HCT116 (cell line): ENCODE results near the gene OR10AD1.

Experiments
- ELF1 ChIP-seq: IDR thresholded peaks from 2 replicates; pipeline ENCODE4 v1.6.1; 2012; ENCODE audit warnings: low read depth, borderline replicate concordance
- EZH2 ChIP-seq: fragments of 200-600 bp; sonication (generic); IDR thresholded peaks from 2 replicates; pipeline ENCODE4 v1.6.1; 2017; ENCODE audit warnings: antibody characterized with exemption, mixed run types
- EZH2phosphoT487 ChIP-seq: fragments of 200-600 bp; IDR thresholded peaks from 2 replicates; pipeline ENCODE4 v1.6.1; 2018; ENCODE audit warnings: antibody characterized with exemption, borderline replicate concordance
- JUND ChIP-seq: IDR thresholded peaks from 2 replicates; pipeline ENCODE4 v1.6.1; 2012
- POLR2A ChIP-seq: IDR thresholded peaks from 2 replicates; pipeline ENCODE4 v1.7.0; 2011; ENCODE audit warnings: borderline replicate concordance; ENCODE audit not compliant: insufficient read depth, insufficient read length; ENCODE audit errors: extremely low read depth
- POLR2AphosphoS5 ChIP-seq: IDR thresholded peaks from 2 replicates; pipeline ENCODE4 v1.6.1; 2011; ENCODE audit warnings: mild to moderate bottlenecking, low read depth, low read length, moderate library complexity
- SIN3A ChIP-seq: IDR thresholded peaks from 2 replicates; pipeline ENCODE4 v1.6.1; 2012; ENCODE audit warnings: low read depth
- YY1 ChIP-seq: IDR thresholded peaks from 2 replicates; pipeline ENCODE4 v1.6.1; 2011; ENCODE audit warnings: low read length, low read depth, moderate library complexity, mild to moderate bottlenecking; ENCODE audit not compliant: insufficient replicate concordance; ENCODE audit errors: extremely low read depth
- TF ChIP-seq, protein P1 (sequence below), 3 experiments: fragments of 200-600 bp in 1 of 3; sonication (generic) in 1 of 3; IDR thresholded peaks in 2 of 3; conservative IDR thresholded peaks in 1 of 3; 2 replicates each; pipeline ENCODE4 v1.5.1; 2012 to 2017; ENCODE audit warnings: low read depth in 2 of 3, low read length in 2 of 3, antibody characterized with exemption in 1 of 3, borderline replicate concordance in 1 of 3, control low read depth in 1 of 3, mild to moderate bottlenecking in 1 of 3, mixed read lengths in 1 of 3, mixed run types in 1 of 3, moderate library complexity in 1 of 3; ENCODE audit not compliant: insufficient read depth in 1 of 3
- TF ChIP-seq, protein P2 (sequence below): IDR thresholded peaks from 2 replicates; pipeline ENCODE4 v1.6.1; 2012; ENCODE audit warnings: low read depth

DNA sequence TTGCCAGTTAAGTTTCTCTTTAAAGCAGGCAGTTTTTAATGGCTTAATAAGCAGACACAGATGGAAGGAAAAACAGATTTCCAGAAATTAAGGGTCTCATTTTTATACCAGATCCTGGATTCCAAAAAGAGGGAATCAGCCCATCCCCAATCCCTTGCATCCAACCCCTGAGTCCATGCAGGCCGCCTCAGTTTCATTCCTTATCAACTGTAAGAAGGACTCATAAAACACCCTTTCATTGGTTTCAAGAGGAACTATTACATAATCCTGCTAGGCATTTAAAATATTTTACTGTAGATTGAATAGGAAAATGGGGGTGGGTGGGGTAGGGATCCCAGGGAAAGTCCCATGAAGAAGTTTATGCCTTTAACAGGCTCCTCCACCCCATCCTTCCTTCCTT is 10.2 kb downstream of the OR10AD1 start:
- no peak for TF ChIP-seq JUND
- no peak for TF ChIP-seq YY1
- TF ChIP-seq POLR2A, result no peak
- TF ChIP-seq, protein P1, sequence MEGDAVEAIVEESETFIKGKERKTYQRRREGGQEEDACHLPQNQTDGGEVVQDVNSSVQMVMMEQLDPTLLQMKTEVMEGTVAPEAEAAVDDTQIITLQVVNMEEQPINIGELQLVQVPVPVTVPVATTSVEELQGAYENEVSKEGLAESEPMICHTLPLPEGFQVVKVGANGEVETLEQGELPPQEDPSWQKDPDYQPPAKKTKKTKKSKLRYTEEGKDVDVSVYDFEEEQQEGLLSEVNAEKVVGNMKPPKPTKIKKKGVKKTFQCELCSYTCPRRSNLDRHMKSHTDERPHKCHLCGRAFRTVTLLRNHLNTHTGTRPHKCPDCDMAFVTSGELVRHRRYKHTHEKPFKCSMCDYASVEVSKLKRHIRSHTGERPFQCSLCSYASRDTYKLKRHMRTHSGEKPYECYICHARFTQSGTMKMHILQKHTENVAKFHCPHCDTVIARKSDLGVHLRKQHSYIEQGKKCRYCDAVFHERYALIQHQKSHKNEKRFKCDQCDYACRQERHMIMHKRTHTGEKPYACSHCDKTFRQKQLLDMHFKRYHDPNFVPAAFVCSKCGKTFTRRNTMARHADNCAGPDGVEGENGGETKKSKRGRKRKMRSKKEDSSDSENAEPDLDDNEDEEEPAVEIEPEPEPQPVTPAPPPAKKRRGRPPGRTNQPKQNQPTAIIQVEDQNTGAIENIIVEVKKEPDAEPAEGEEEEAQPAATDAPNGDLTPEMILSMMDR (IDR thresholded peaks at IDR 0.05 in 2 of 3, conservative IDR thresholded peaks at IDR 0.05 in 1 of 3; ENCODE audit: borderline replicate concordance in 1 of 3, insufficient read depth in 1 of 3, low read depth in 2 of 3, low read length in 2 of 3), result no peak
- TF ChIP-seq EZH2, result no peak
- no peak for TF ChIP-seq POLR2AphosphoS5
- no peak for TF ChIP-seq EZH2phosphoT487
- no peak for TF ChIP-seq SIN3A
- TF ChIP-seq, protein P2, sequence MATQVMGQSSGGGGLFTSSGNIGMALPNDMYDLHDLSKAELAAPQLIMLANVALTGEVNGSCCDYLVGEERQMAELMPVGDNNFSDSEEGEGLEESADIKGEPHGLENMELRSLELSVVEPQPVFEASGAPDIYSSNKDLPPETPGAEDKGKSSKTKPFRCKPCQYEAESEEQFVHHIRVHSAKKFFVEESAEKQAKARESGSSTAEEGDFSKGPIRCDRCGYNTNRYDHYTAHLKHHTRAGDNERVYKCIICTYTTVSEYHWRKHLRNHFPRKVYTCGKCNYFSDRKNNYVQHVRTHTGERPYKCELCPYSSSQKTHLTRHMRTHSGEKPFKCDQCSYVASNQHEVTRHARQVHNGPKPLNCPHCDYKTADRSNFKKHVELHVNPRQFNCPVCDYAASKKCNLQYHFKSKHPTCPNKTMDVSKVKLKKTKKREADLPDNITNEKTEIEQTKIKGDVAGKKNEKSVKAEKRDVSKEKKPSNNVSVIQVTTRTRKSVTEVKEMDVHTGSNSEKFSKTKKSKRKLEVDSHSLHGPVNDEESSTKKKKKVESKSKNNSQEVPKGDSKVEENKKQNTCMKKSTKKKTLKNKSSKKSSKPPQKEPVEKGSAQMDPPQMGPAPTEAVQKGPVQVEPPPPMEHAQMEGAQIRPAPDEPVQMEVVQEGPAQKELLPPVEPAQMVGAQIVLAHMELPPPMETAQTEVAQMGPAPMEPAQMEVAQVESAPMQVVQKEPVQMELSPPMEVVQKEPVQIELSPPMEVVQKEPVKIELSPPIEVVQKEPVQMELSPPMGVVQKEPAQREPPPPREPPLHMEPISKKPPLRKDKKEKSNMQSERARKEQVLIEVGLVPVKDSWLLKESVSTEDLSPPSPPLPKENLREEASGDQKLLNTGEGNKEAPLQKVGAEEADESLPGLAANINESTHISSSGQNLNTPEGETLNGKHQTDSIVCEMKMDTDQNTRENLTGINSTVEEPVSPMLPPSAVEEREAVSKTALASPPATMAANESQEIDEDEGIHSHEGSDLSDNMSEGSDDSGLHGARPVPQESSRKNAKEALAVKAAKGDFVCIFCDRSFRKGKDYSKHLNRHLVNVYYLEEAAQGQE, result no peak
- no peak for TF ChIP-seq ELF1
